SK-N-SH treated with all-trans-retinoic acid at 6 μM for 48 hours (cell line): ENCODE results near the gene TMPRSS5.

ENCODE experiments used
- ATAC-seq: fragments of 200-7000 bp; cut with Tn5 transposase; 3 replicates; pipeline ENCODE4 v1.9.1; 2020; ENCODE audit warnings: mild to moderate bottlenecking, moderate library complexity
- ARNTL ChIP-seq: fragments of 450-650 bp; formaldehyde crosslinking; IDR thresholded peaks from 2 replicates; pipeline ENCODE4 v1.5.0; 2020; ENCODE audit warnings: low read depth, mild to moderate bottlenecking, moderate library complexity, borderline replicate concordance
- BACH2 ChIP-seq: fragments of 250-450 bp; sonication (Bioruptor Pico); IDR thresholded peaks from 2 replicates; pipeline ENCODE4 v1.9.0; 2021; ENCODE audit warnings: mild to moderate bottlenecking, borderline replicate concordance
- CREB5 ChIP-seq: fragments of 250-450 bp; sonication (Bioruptor Pico); IDR thresholded peaks from 2 replicates; pipeline ENCODE4 v1.5.1; 2020; ENCODE audit warnings: low read depth, mild to moderate bottlenecking, moderate library complexity
- CSDC2 ChIP-seq: fragments of 250-450 bp; sonication (Bioruptor Pico); IDR thresholded peaks from 2 replicates; pipeline ENCODE4 v1.5.0; 2020; ENCODE audit warnings: mild to moderate bottlenecking, moderate library complexity
- ESRRG ChIP-seq: fragments of 250-450 bp; sonication (Bioruptor Pico); IDR thresholded peaks from 2 replicates; pipeline ENCODE4 v1.6.1; 2021; ENCODE audit warnings: mild to moderate bottlenecking
- GLIS3 ChIP-seq: fragments of 250-450 bp; sonication (Bioruptor Pico); IDR thresholded peaks from 2 replicates; pipeline ENCODE4 v1.5.0; 2020; ENCODE audit warnings: mild to moderate bottlenecking, moderate library complexity
- OSR1 ChIP-seq: fragments of 250-450 bp; sonication (Bioruptor Pico); IDR thresholded peaks from 2 replicates; pipeline ENCODE4 v1.8.0; 2022; ENCODE audit warnings: moderate library complexity, mild to moderate bottlenecking, inconsistent platforms
- PATZ1 ChIP-seq: fragments of 250-450 bp; sonication (Bioruptor Pico); IDR thresholded peaks from 2 replicates; pipeline ENCODE4 v1.8.0; 2020; ENCODE audit warnings: mild to moderate bottlenecking, moderate library complexity, borderline replicate concordance
- PPARA ChIP-seq: fragments of 250-450 bp; sonication (Bioruptor Pico); IDR thresholded peaks from 2 replicates; pipeline ENCODE4 v1.5.0; 2020; ENCODE audit warnings: mild to moderate bottlenecking, borderline replicate concordance
- RARB ChIP-seq: fragments of 250-450 bp; sonication (Bioruptor Pico); IDR thresholded peaks from 2 replicates; pipeline ENCODE4 v1.8.0; 2021; ENCODE audit warnings: mild to moderate bottlenecking, moderate library complexity
- SNAI2 ChIP-seq: fragments of 250-450 bp; sonication (Bioruptor Pico); IDR thresholded peaks from 2 replicates; pipeline ENCODE4 v1.5.0; 2020; ENCODE audit warnings: mild to moderate bottlenecking, moderate library complexity
- TCF4 ChIP-seq: fragments of 250-450 bp; sonication (Bioruptor Pico); IDR thresholded peaks from 2 replicates; pipeline ENCODE4 v1.8.0; 2021; ENCODE audit warnings: mild to moderate bottlenecking, moderate library complexity, borderline replicate concordance
- TSHZ2 ChIP-seq: fragments of 250-450 bp; sonication (Bioruptor Pico); IDR thresholded peaks from 2 replicates; pipeline ENCODE4 v1.5.0; 2020; ENCODE audit warnings: mild to moderate bottlenecking, moderate library complexity
- ZC3H10 ChIP-seq: fragments of 250-450 bp; sonication (Bioruptor Pico); IDR thresholded peaks from 2 replicates; pipeline ENCODE4 v1.5.1; 2021; ENCODE audit warnings: mild to moderate bottlenecking, moderate library complexity
- ZFP3 ChIP-seq: fragments of 250-450 bp; sonication (Bioruptor Pico); IDR thresholded peaks from 2 replicates; pipeline ENCODE4 v1.5.0; 2020; ENCODE audit warnings: mild to moderate bottlenecking, moderate library complexity
- ZFP30 ChIP-seq: fragments of 450-650 bp; formaldehyde crosslinking; IDR thresholded peaks from 2 replicates; pipeline ENCODE4 v1.5.0; 2022; ENCODE audit warnings: mild to moderate bottlenecking, moderate library complexity
- ZNF565 ChIP-seq: fragments of 450-650 bp; formaldehyde crosslinking; conservative IDR thresholded peaks from 2 replicates; pipeline ENCODE4 v1.5.0; 2020; ENCODE audit warnings: low read depth, mild to moderate bottlenecking, moderate library complexity
- ZNF70 ChIP-seq: fragments of 450-650 bp; formaldehyde crosslinking; IDR thresholded peaks from 2 replicates; pipeline ENCODE4 v1.5.0; 2020; ENCODE audit warnings: mild to moderate bottlenecking, moderate library complexity
- ZNF8 ChIP-seq: fragments of 450-650 bp; formaldehyde crosslinking; IDR thresholded peaks from 2 replicates; pipeline ENCODE4 v1.5.0; 2020; ENCODE audit warnings: mild to moderate bottlenecking, moderate library complexity
- TF ChIP-seq, protein P1 (sequence below): fragments of 250-450 bp; sonication (Bioruptor Pico); IDR thresholded peaks from 2 replicates; pipeline ENCODE4 v1.5.1; 2021; ENCODE audit warnings: mild to moderate bottlenecking, moderate library complexity
- TF ChIP-seq, protein P2 (sequence below): fragments of 250-450 bp; sonication (Bioruptor Pico); IDR thresholded peaks from 2 replicates; pipeline ENCODE4 v1.8.0; 2021; ENCODE audit warnings: low read depth, mild to moderate bottlenecking, moderate library complexity, borderline replicate concordance

Gene TMPRSS5

DNA sequence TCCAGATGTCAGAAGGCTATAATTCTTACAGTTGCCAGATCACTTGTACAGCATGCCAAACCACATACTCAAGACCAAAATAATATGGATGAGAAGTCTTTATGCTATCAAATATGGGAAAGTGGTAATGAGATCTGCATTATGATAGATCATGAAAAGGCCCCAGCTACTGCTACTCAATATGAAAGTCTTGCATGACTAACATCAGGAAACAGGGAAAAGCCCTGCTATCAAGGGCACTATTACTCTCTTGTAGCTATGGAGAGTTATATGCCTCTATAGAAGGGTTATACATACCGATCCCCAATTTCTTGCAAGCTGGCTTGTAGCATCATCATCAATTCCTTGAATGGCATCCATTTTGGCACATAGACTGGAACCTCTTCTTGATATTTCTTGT lies 30.2 kb upstream of the TMPRSS5 start:
- TF ChIP-seq ZNF70 (no peak), ESRRG (no peak), CSDC2 (no peak), ZNF8 (CRISPR knock-in tag) (no peak), PATZ1 (no peak), GLIS3 (CRISPR knock-in tag) (no peak), CREB5 (CRISPR knock-in tag) (no peak), OSR1 (CRISPR knock-in tag) (no peak), ZFP30 (CRISPR knock-in tag) (no peak), PPARA (no peak), SNAI2 (CRISPR knock-in tag) (no peak), RARB (CRISPR knock-in tag) (no peak), TCF4 (CRISPR knock-in tag) (no peak), ARNTL (no peak), ZFP3 (no peak), ZC3H10 (CRISPR knock-in tag) (no peak), TSHZ2 (no peak)
- TF ChIP-seq, protein P1, sequence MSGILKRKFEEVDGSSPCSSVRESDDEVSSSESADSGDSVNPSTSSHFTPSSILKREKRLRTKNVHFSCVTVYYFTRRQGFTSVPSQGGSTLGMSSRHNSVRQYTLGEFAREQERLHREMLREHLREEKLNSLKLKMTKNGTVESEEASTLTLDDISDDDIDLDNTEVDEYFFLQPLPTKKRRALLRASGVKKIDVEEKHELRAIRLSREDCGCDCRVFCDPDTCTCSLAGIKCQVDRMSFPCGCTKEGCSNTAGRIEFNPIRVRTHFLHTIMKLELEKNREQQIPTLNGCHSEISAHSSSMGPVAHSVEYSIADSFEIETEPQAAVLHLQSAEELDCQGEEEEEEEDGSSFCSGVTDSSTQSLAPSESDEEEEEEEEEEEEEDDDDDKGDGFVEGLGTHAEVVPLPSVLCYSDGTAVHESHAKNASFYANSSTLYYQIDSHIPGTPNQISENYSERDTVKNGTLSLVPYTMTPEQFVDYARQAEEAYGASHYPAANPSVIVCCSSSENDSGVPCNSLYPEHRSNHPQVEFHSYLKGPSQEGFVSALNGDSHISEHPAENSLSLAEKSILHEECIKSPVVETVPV (CRISPR knock-in tag): no peak
- TF ChIP-seq, protein P2, sequence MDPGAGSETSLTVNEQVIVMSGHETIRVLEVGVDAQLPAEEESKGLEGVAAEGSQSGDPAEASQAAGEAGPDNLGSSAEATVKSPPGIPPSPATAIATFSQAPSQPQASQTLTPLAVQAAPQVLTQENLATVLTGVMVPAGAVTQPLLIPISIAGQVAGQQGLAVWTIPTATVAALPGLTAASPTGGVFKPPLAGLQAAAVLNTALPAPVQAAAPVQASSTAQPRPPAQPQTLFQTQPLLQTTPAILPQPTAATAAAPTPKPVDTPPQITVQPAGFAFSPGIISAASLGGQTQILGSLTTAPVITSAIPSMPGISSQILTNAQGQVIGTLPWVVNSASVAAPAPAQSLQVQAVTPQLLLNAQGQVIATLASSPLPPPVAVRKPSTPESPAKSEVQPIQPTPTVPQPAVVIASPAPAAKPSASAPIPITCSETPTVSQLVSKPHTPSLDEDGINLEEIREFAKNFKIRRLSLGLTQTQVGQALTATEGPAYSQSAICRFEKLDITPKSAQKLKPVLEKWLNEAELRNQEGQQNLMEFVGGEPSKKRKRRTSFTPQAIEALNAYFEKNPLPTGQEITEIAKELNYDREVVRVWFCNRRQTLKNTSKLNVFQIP (CRISPR knock-in tag): no peak
- no peak for ATAC-seq

DNA sequence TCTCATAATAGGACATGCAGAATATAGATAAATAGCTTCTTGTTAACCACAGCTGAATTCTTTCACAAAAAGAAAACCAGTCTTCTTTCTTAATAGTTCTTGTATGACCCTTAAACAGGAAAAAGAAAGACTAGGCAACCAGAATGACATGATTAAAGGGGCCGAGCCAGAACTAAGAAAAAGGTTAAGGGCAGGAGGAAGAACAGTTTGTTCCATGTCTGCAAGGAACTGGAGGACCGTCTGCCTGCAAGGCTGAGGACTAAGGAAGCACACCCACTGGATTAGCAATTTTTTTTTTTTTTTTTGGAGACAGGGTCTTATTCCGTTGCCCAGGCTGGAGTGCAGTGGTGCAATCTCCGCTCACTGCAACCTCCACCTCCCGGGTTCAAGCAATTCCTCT lies 26.0 kb upstream of the TMPRSS5 start:
- no peak for TF ChIP-seq ZFP30 (CRISPR knock-in tag)
- TF ChIP-seq, protein P1 (CRISPR knock-in tag): no peak
- TF ChIP-seq, protein P2 (CRISPR knock-in tag): no peak
- no peak for TF ChIP-seq RARB (CRISPR knock-in tag)
- no peak for TF ChIP-seq CSDC2
- no peak for TF ChIP-seq BACH2 (CRISPR knock-in tag)
- TF ChIP-seq SNAI2 (CRISPR knock-in tag): no peak
- TF ChIP-seq GLIS3 (CRISPR knock-in tag): no peak
- TF ChIP-seq PATZ1: no peak
- no peak for TF ChIP-seq CREB5 (CRISPR knock-in tag)
- TF ChIP-seq ZNF565: no peak
- no peak for TF ChIP-seq TSHZ2
- no peak for ATAC-seq
